ENCODE measurements around the gene ONECUT2.

ONECUT2 gene

GRCh38 chr18:57439609-57439968, 4.4 kb downstream of the ONECUT2 start:
- TF ChIP-seq ISL1 (CRISPR knock-in tag; IDR thresholded peaks at IDR 0.05) (no peak), RARB (CRISPR knock-in tag; IDR thresholded peaks at IDR 0.05) (no peak), TOX (CRISPR knock-in tag; IDR thresholded peaks at IDR 0.05; ENCODE audit: borderline replicate concordance) (no peak), CREB5 (CRISPR knock-in tag; IDR thresholded peaks at IDR 0.05; ENCODE audit: low read depth) (no peak), GLIS3 (CRISPR knock-in tag; IDR thresholded peaks at IDR 0.05) (no peak), SNAI2 (CRISPR knock-in tag; IDR thresholded peaks at IDR 0.05) (no peak), ZNF70 (CRISPR knock-in tag; IDR thresholded peaks at IDR 0.05) (no peak), PATZ1 (CRISPR knock-in tag; IDR thresholded peaks at IDR 0.05; ENCODE audit: borderline replicate concordance) (no peak)
- ATAC-seq: no peak

GRCh38 chr18:57439985-57440330, 4.8 kb downstream of the ONECUT2 start:
- ATAC-seq: no peak
- TF ChIP-seq ZNF70 (CRISPR knock-in tag; IDR thresholded peaks at IDR 0.05) (no peak), POU6F1 (CRISPR knock-in tag; IDR thresholded peaks at IDR 0.05; ENCODE audit: borderline replicate concordance, low read depth) (no peak), PPARA (CRISPR knock-in tag; IDR thresholded peaks at IDR 0.05; ENCODE audit: borderline replicate concordance) (no peak), RARB (CRISPR knock-in tag; IDR thresholded peaks at IDR 0.05) (no peak), TSHZ2 (CRISPR knock-in tag; IDR thresholded peaks at IDR 0.05) (no peak), TOX (CRISPR knock-in tag; IDR thresholded peaks at IDR 0.05; ENCODE audit: borderline replicate concordance) (no peak), TCF4 (CRISPR knock-in tag; IDR thresholded peaks at IDR 0.05; ENCODE audit: borderline replicate concordance) (no peak), ZNF565 (CRISPR knock-in tag; conservative IDR thresholded peaks at IDR 0.05; ENCODE audit: low read depth) (no peak), ZNF8 (CRISPR knock-in tag; IDR thresholded peaks at IDR 0.05) (no peak), SNAI2 (CRISPR knock-in tag; IDR thresholded peaks at IDR 0.05) (no peak)

- no peak for ATAC-seq
- no peak for TF ChIP-seq ISL1 (CRISPR knock-in tag; IDR thresholded peaks at IDR 0.05)
- TF ChIP-seq ESRRG (CRISPR knock-in tag; IDR thresholded peaks at IDR 0.05): no peak
- no peak for TF ChIP-seq BACH2 (CRISPR knock-in tag; IDR thresholded peaks at IDR 0.05; ENCODE audit: borderline replicate concordance)
- no peak for TF ChIP-seq ZFP3 (CRISPR knock-in tag; IDR thresholded peaks at IDR 0.05)
- TF ChIP-seq CSDC2 (CRISPR knock-in tag; IDR thresholded peaks at IDR 0.05): no peak
- TF ChIP-seq ZNF8 (CRISPR knock-in tag; IDR thresholded peaks at IDR 0.05): no peak
- TF ChIP-seq OSR1 (CRISPR knock-in tag; IDR thresholded peaks at IDR 0.05): no peak
- no peak for TF ChIP-seq ZNF70 (CRISPR knock-in tag; IDR thresholded peaks at IDR 0.05)
- TF ChIP-seq CREB5 (CRISPR knock-in tag; IDR thresholded peaks at IDR 0.05; ENCODE audit: low read depth): no peak
- TF ChIP-seq SNAI2 (CRISPR knock-in tag; IDR thresholded peaks at IDR 0.05): no peak
- no peak for TF ChIP-seq PATZ1 (CRISPR knock-in tag; IDR thresholded peaks at IDR 0.05; ENCODE audit: borderline replicate concordance)
- TF ChIP-seq GLIS3 (CRISPR knock-in tag; IDR thresholded peaks at IDR 0.05): no peak
- TF ChIP-seq PPARA (CRISPR knock-in tag; IDR thresholded peaks at IDR 0.05; ENCODE audit: borderline replicate concordance): no peak
Measured at GRCh38 chr18:57440331-57441070, 5.3 kb downstream of the ONECUT2 start.
